ENCODE data around the gene CSNK1G1. TPM values are rescaled to one million over a fixed set of nuclear protein-coding genes. Genes with fewer than 3 reads are reported as not detected.

The CSNK1G1 gene
- total and polyA plus RNA-seq, 2 of the 4 experiments (the other 2 are of a cell fraction): 7.4 to 29.4 TPM

DNA sequence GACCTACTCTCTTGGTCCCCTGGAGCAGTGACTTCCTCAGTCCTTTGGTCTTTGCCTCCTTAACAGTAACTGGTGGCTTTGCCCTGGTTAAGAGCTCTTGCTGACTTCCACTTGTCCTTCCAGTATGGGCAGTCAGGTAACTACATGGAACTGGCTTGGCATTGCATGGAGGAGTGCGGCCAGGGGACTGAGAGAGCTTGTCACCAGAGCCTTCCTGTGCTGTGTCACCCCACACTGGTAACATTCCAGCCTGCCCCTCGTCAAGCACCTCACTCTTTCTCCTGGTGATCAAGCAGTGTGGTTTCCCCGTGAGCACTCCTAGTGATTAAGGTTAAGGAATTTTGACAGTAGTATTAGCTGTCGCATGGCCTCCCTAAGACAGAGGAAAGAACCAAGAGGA, 223.8 kb downstream of the CSNK1G1 start:
- no peak overlapping the region for H2BK20ac ChIP-seq (ENCODE audit: low read depth, low read length)
- dilution Hi-C loops (cut with HindIII; ENCODE audit: low sequenced_read_pairs, unreplicated experiment) (no loop called here), in situ Hi-C loops (cut with MboI; ENCODE audit: low sequenced_read_pairs) (no loop called here), intact Hi-C loops (cut with micrococcal nuclease) (no loop called here)
- no peaks in the 10 kb centered on the region; the same call in 1 of the 2 replicates for H3K4me1 ChIP-seq (ENCODE audit: control insufficient read depth, insufficient read depth, low read length)
- H3K23ac ChIP-seq (ENCODE audit: low read depth, low read length): no peak overlapping the region
- ChIA-PET POLR2A (ENCODE audit: unreplicated experiment) (no interaction called here), CTCF (interaction anchor here (0.7 kb wide), 1 partner anchor 22 kb away, joined by 3 read pairs; no protein-coding TSS in a partner anchor)
- no peak overlapping the region for H3K9ac ChIP-seq (ENCODE audit: low read depth, low read length)
- H4K20me1 ChIP-seq (ENCODE audit: insufficient read depth, low read length): 0 out of 2 replicates have a peak, but pooled peaks cover 5% of the 10 kb centered on the region
- H3K9me3 ChIP-seq (ENCODE audit: control insufficient read depth, insufficient read depth, low read length): no peaks in the 10 kb centered on the region
- TF ChIP-seq POLR2A (IDR thresholded peaks at IDR 0.05; ENCODE audit: low read depth, low read length): no peak
- TF ChIP-seq NFE2L2 (IDR thresholded peaks at IDR 0.05; ENCODE audit: low read depth, low read length): no peak
- TF ChIP-seq SMC3 (IDR thresholded peaks at IDR 0.05; ENCODE audit: low read depth, low read length): no peak
- H2BK15ac ChIP-seq (ENCODE audit: low read depth, low read length): no peak overlapping the region
- H2AFZ ChIP-seq (replicated peaks; ENCODE audit: low read length, poor library complexity): peak overlapping the region; percentile 58
- H3K79me1 ChIP-seq (ENCODE audit: low read depth in 1 of 2, low read length in 2 of 2): peaks cover 2 to 27% of the 10 kb centered on the region in 2 experiments; a peak in 2 of 4 replicates
- no peak overlapping the region for H3K4me2 ChIP-seq (ENCODE audit: low read depth, low read length)
- peaks cover 22% of the 10 kb centered on the region for H3K9me1 ChIP-seq (ENCODE audit: insufficient read depth, low read length)
- ATAC-seq (ENCODE audit: low read depth) (no peak), DNase-seq (no peak)
- no peak overlapping the region for H2BK120ac ChIP-seq (ENCODE audit: low read depth, low read length)
- H3K56ac ChIP-seq (ENCODE audit: extremely low read depth, insufficient read depth, low read length): no peak overlapping the region
- H4K91ac ChIP-seq (ENCODE audit: insufficient read depth, low read depth, low read length): no peak overlapping the region
- H3K18ac ChIP-seq (ENCODE audit: low read depth, low read length): no peak overlapping the region
- no peak overlapping the region for H2AK9ac ChIP-seq (replicated peaks; ENCODE audit: low read depth, low read length, poor library complexity)
- no peak overlapping the region for H3K14ac ChIP-seq (replicated peaks; ENCODE audit: low read depth, low read length)
- no peak overlapping the region for H3K4me3 ChIP-seq (ENCODE audit: insufficient read depth, low read depth, low read length)
- no peak overlapping the region for H4K8ac ChIP-seq (ENCODE audit: low read depth in 2 of 2, low read length in 2 of 2)
- H3K4ac ChIP-seq (ENCODE audit: low read depth, low read length): no peak overlapping the region
- H3K27ac ChIP-seq (ENCODE audit: insufficient read depth, low read length): no peak overlapping the region
- H3K27me3 ChIP-seq (ENCODE audit: control insufficient read depth, insufficient read depth, low read length): no peaks in the 10 kb centered on the region
- no peak overlapping the region for H2AK5ac ChIP-seq (ENCODE audit: low read depth, low read length)
- no TSS peak for BruUV-seq (replicated peaks)
- WGBS, 2 experiments (ENCODE audit: extremely low coverage in 2 of 2, insufficient read length in 1 of 2): no CpG with 5 or more reads among the region's 4 CpGs
- no peak overlapping the region for H4K5ac ChIP-seq (ENCODE audit: low read depth, low read length)
- no peak overlapping the region for H2BK5ac ChIP-seq (ENCODE audit: low read depth, low read length, poor library complexity, severe bottlenecking)
- H3K36me3 ChIP-seq (ENCODE audit: control insufficient read depth, insufficient read depth, low read length): peaks cover 74% of the 10 kb centered on the region
